HepG2 (cell line): ENCODE measurements around the gene GGT1. TPM values are rescaled to one million over a fixed set of nuclear protein-coding genes. Genes with fewer than 3 reads are reported as not detected.

Source experiments
- ATAD3A ChIP-seq: sonication (generic); formaldehyde crosslinking; IDR thresholded peaks from 2 replicates; pipeline ENCODE4 v1.4.0; 2020; ENCODE audit warnings: missing genetic modification reagents
- GPN1 ChIP-seq: sonication (generic); formaldehyde crosslinking; IDR thresholded peaks from 2 replicates; pipeline ENCODE4 v1.5.1; 2020; ENCODE audit warnings: missing genetic modification reagents, borderline replicate concordance
- GRHL1 ChIP-seq: sonication (generic); formaldehyde crosslinking; conservative IDR thresholded peaks from 2 replicates; pipeline ENCODE4 v1.8.0; 2022; ENCODE audit warnings: missing genetic modification reagents
- ISX ChIP-seq: sonication (generic); formaldehyde crosslinking; conservative IDR thresholded peaks from 2 replicates; pipeline ENCODE4 v1.5.0; 2020; ENCODE audit warnings: missing genetic modification reagents
- MTERF4 ChIP-seq: sonication (generic); formaldehyde crosslinking; IDR thresholded peaks from 2 replicates; pipeline ENCODE4 v1.8.0; 2023; ENCODE audit warnings: mild to moderate bottlenecking, missing genetic modification reagents
- NFE2L2 ChIP-seq: fragments of 150-350 bp; IDR thresholded peaks from 2 replicates; pipeline ENCODE4 v1.6.1; 2014; ENCODE audit warnings: low read length
- PAWR ChIP-seq: sonication (generic); formaldehyde crosslinking; IDR thresholded peaks from 2 replicates; pipeline ENCODE4 v1.4.0; 2020; ENCODE audit warnings: missing genetic modification reagents, mild to moderate bottlenecking, borderline replicate concordance
- RORA ChIP-seq: sonication (generic); formaldehyde crosslinking; IDR thresholded peaks from 2 replicates; pipeline ENCODE4 v1.5.0; 2020; ENCODE audit warnings: mild to moderate bottlenecking, missing genetic modification reagents, moderate library complexity
- SNAPC4 ChIP-seq: sonication (generic); formaldehyde crosslinking; IDR thresholded peaks from 2 replicates; pipeline ENCODE4 v1.4.0; 2020; ENCODE audit warnings: mild to moderate bottlenecking, missing genetic modification reagents
- SP1 ChIP-seq, 2 experiments: fragments of 450-650 bp in 1 of 2; sonication (generic) in 1 of 2; formaldehyde crosslinking in 1 of 2; IDR thresholded peaks; 2 replicates each; pipeline versions ENCODE4 v1.4.0 to v1.6.1; 2016 to 2020; ENCODE audit warnings: missing genetic modification reagents in 1 of 2
- SSRP1 ChIP-seq: IDR thresholded peaks from 2 replicates; pipeline ENCODE4 v1.6.1; 2016; ENCODE audit warnings: control low read depth
- ZGPAT ChIP-seq: IDR thresholded peaks from 2 replicates; pipeline ENCODE4 v1.6.1; 2016; ENCODE audit warnings: mild to moderate bottlenecking
- ZNF207 ChIP-seq: fragments of 450-650 bp; IDR thresholded peaks from 2 replicates; pipeline ENCODE4 v1.6.1; 2016; ENCODE audit warnings: antibody characterized with exemption, borderline replicate concordance
- ZNF34 ChIP-seq: sonication (generic); formaldehyde crosslinking; IDR thresholded peaks from 2 replicates; pipeline ENCODE4 v1.4.0; 2020; ENCODE audit warnings: mild to moderate bottlenecking, missing genetic modification reagents, borderline replicate concordance
- ZNF83 ChIP-seq: sonication (generic); formaldehyde crosslinking; IDR thresholded peaks from 2 replicates; pipeline ENCODE4 v1.4.0; 2020; ENCODE audit warnings: missing genetic modification reagents, mild to moderate bottlenecking, borderline replicate concordance
- polyA plus RNA-seq, 8 experiments: library from polyadenylated mRNA; depleted of rRNA in 3 of 8; stranded (reverse) in 7 of 8; unstranded in 1 of 8; fragments of >200 nt; fragmentation: Illumina TruSeq in 4 of 8; extraction: Trizol in 4 of 8; gene quantifications; 2 replicates each; pipeline versions ENCODE4 v1.2.1 to v1.2.3, GENCODE V29; 2011 to 2016; ENCODE audit warnings: low read depth in 4 of 8, missing spikeins in 1 of 8, mixed read lengths in 1 of 8; ENCODE audit not compliant: insufficient read depth in 1 of 8
- total RNA-seq, 5 experiments: library from RNA; depleted of rRNA; stranded (reverse); fragments of >200 nt; fragmentation: Illumina TruSeq; extraction: Trizol; gene quantifications; 2 replicates each; pipeline ENCODE4 v1.2.3, GENCODE V29; 2016; ENCODE audit warnings: low read depth in 1 of 5
- TF ChIP-seq, protein P1 (sequence below), 2 experiments: sonication (generic) in 1 of 2; formaldehyde crosslinking in 1 of 2; IDR thresholded peaks; 2 replicates each; pipeline versions ENCODE4 v1.5.1 to v1.6.1; 2011 to 2020; ENCODE audit warnings: borderline replicate concordance in 1 of 2, low read depth in 1 of 2, low read length in 1 of 2, mild to moderate bottlenecking in 1 of 2, missing genetic modification reagents in 1 of 2, moderate library complexity in 1 of 2

GGT1 gene
- total and polyA plus RNA-seq, 2 of the 13 experiments (the other 11 are each of a cell fraction or from before 2014, with no cell fraction given) = 29.9 to 103 TPM

- peak; percentile 92; the same call in 1 of the 2 replicates for TF ChIP-seq SNAPC4 (CRISPR knock-in tag)
- TF ChIP-seq ZNF34 (CRISPR knock-in tag) = peak; percentile 87; the same call in 1 of the 2 replicates
- peak; percentile 97; the same call in 1 of the 2 replicates for TF ChIP-seq MTERF4
- peak; percentile 89; the same call in 1 of the 2 replicates for TF ChIP-seq SSRP1 (CRISPR knock-in tag)
- peak; percentile 49; the same call in 1 of the 2 replicates for TF ChIP-seq ZNF83
- no peak for TF ChIP-seq ISX
- TF ChIP-seq GPN1 = 0 out of 2 replicates have a peak, but pooled peaks have one; percentile 15
- TF ChIP-seq PAWR (CRISPR knock-in tag) = no peak
- TF ChIP-seq ZGPAT = peak; percentile 94
- no peak for TF ChIP-seq NFE2L2
- no peak for TF ChIP-seq ZNF207
- TF ChIP-seq, protein P1, sequence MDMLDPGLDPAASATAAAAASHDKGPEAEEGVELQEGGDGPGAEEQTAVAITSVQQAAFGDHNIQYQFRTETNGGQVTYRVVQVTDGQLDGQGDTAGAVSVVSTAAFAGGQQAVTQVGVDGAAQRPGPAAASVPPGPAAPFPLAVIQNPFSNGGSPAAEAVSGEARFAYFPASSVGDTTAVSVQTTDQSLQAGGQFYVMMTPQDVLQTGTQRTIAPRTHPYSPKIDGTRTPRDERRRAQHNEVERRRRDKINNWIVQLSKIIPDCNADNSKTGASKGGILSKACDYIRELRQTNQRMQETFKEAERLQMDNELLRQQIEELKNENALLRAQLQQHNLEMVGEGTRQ (IDR thresholded peaks at IDR 0.05; ENCODE audit: low read depth, low read length) = no peak
- TF ChIP-seq, protein P1 (CRISPR knock-in tag; IDR thresholded peaks at IDR 0.05; ENCODE audit: borderline replicate concordance) = 0 out of 2 replicates have a peak, but pooled peaks have one; percentile 22
- TF ChIP-seq ATAD3A (CRISPR knock-in tag) = no peak
- TF ChIP-seq SP1 (IDR thresholded peaks at IDR 0.05) = no peak
- peak; percentile 96 for TF ChIP-seq SP1 (CRISPR knock-in tag; IDR thresholded peaks at IDR 0.05)
- no peak for TF ChIP-seq RORA (CRISPR knock-in tag)
- no peak for TF ChIP-seq GRHL1 (CRISPR knock-in tag)
Measured at GRCh38 chr22:24555165-24556039, 47.6 kb upstream of the GGT1 start, which contains the start of gene SNRPD3 (continued).
